CD4-positive, alpha-beta T cell treated with Interleukin-15 for 1 hour (primary cell): ENCODE results near the gene ASIP.
"Not testable (repeated sequence)": the region's sequence is repeated elsewhere in the genome, so short reads cannot be mapped to it uniquely, and the experiment has no call there.

Experiments used
- DNase-seq: peaks from one replicate; pipeline ENCODE4 v3.0.0-alpha.2; 2020

The ASIP gene

GRCh38 chr20:34290471-34290870 lies 49.2 kb downstream of the ASIP start:
- DNase-seq = no peak

GRCh38 chr20:34292496-34292895 lies 51.3 kb downstream of the ASIP start:
- no peak for DNase-seq

GRCh38 chr20:34293119-34293518 lies 51.9 kb downstream of the ASIP start:
- no peak for DNase-seq

GRCh38 chr20:34293589-34293988 lies 52.4 kb downstream of the ASIP start:
- DNase-seq = no peak

DNA sequence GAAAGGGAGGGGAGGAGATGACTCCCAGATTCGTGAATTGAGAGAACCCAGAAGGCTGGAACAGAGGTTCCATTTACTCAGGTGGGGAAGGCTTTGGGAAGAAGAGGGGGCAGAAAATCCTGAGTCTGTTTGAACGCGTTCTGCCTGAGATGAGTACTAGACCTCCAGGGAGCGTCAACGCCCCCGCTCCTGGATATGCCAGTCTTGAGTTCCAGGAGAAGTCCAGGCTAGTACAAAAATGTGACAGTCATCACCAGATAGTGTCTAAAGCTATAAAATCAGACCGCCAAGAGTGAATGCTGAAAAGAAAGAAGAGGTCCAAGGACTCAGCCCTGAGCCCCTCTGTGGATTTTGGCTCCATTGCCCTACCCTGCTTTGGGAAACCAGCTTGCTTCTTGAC lies 53.3 kb downstream of the ASIP start:
- DNase-seq = no peak

DNA sequence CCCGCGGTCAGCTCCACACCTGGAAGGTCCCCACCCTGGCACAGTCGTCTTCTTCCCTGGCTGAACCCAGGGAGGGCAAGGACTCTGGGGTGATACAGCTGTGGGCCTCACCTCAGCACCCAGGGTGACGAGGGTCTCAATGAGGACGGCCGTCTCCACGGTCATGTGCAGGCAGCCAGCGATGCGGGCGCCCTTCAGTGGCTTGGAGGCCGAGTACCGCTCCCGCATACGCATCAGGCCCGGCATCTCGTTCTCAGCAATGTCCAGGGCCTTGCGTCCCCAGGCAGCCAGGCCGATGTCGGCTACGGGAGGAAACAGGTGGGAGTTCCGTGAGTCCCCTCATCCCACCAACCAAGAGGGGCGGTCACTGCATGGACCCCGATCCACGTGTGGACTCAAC lies 54.1 kb downstream of the ASIP start:
- no peak for DNase-seq

DNA sequence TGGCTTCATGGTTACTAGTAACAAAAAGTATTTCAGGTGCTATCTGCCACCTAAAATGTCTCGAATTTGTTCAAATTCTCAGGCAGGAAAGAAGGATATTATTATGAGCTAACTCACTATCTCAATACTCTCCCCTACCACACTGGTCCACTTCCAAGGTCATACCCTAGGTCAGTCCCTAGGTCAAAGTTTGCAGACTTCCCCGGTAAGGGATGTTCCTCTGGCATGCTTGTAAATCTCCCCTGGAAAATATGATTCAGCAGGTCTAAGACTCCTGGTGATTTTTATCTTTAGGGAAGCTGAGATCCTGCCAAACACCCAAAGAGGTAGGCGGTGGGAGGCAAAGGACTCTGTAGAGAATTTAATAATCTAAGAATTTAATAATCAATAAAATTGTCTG lies 55.2 kb downstream of the ASIP start:
- no peak for DNase-seq

- not testable (repeated sequence) for DNase-seq
These were observed 57.1 kb downstream of the ASIP start for GRCh38 chr20:34298294-34298784.

GRCh38 chr20:34299556-34300255 lies 58.5 kb downstream of the ASIP start:
- DNase-seq = no peak

GRCh38 chr20:34300256-34300806 lies 59.1 kb downstream of the ASIP start:
- DNase-seq = no peak

DNA sequence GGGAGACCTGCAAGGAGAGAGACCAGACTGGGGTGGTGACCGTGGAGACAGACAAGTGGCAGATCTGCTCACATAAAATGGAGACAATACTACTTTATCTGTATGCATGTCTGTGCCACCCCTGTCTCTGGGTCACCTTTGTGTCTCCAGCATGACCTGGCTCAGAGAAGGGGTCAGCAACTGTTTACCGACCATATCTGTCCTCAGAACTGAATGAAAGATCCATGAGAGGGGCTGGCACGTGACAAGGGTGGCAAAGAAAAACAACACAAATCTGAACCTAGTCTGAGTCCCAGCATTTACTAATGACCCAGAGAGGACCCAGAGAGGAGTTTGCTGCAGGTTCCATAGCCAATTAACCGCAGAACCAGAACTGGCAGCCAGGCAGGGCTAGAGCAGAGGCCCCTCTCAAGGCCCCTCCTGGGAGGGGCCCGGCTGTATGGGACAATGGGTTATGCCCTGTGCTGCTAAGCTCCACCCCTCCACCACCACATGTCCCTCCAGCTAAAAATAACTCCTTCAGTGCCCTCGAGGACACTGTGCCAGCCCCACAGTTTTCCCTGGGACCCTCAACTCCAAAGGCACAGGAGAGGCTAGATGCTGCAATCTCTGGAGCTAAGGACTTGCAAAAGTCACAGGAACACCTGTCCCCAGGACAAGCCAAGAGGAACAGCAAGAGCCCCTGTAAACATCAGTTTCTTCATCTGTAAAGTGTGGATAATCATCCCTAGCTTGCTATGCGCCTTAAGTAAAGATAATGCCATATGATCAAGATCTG lies 59.8 kb downstream of the ASIP start:
- no peak for DNase-seq

DNA sequence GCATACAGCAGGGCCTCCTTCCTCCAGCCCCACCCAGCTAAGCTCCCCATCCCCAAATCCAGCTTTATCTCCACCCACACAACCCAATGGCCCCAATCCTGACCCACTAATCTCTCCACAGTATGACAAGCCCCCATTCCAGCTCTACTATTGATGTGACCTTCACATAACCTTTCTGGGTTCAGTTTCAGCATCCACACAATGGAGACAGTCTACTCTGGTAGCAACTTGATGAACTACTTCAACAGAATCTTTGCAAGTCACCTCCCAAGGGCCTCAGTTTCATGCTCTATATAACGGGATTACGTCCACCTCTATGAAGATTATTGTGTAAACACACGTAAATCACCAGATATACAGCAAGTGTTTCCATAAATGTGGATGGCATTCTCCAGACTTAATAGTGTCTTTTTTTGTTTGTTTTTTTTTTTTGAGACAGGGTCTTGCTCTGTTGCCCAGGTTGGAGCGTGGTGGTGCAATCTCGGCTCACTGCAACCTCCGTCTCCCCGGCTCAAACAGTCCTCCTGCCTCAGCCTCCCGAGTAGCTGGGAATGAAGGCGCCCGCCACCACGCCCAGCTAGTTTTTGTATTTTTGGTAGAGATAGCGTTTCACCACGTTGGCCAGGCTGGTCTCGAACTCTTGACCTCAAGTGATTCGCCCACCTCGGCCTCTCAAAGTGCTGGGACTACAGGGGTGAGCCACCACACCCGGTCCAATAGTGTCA lies 60.5 kb downstream of the ASIP start:
- DNase-seq = no peak

DNA sequence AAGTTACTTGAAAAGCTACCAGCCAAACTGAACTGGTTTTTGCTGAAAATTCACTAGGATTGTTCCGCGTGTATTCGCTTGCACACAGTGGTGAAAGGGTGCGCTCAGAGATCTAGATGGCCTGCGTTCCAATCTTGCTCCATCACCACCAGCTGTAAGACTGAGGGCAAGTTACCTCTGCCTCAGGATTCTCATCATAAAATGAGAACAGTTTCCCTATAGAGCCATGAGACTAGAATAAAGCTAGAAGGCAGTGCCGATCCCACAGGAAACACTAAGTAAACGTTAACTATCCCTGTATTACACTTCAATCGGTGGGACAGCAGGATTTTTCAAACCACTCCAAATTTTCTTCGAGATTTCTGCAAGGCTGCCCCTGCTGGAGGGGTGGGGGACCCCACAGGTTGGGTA lies 61.1 kb downstream of the ASIP start:
- no peak for DNase-seq

DNA sequence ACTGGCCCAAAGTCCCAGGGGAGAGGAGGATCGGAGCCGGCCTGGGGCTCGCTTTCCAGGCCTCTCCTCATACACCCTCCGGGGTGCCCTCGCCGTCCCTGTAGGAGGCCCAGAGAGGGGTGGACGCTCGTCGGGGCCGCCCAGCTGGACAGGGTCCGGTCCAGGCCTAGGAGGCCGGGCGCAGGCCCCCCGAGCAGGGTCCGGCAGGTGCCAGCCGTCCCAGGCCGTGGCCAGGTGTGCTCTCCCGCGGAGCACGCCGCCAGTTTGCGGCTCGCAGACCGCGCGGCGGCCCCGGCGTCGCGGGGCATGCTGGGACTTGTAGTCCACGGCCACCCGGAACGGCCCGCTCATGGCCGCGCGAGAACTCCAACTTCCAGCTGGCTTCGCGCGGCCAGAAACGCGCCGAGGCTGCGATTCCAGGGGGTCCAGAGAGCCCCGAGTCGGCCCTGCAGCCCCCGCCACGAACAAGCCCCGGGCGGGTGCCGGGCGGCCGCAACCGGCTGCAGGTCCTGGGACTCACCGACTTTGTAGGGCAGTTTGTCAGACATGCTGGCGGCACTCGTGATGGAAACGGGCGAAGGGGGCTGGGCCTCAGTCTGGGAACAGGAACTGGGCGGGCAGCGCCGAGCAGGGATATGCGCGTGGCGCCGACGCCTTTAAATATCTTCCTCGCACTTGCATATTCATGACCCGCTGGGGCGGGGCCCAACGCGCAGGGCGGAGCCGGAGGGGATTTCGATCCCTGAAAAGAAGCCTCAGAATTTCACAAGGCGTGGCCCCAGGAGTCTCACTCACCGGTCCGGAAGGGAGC lies 61.7 kb downstream of the ASIP start, which contains the start of gene AHCY:
Gene AHCY, minus strand, starts transcription at position 633 of the 811 bp plus-strand sequence. Its CDS starts 85 bp downstream, at position 548.
- peak; percentile 90 for DNase-seq

DNA sequence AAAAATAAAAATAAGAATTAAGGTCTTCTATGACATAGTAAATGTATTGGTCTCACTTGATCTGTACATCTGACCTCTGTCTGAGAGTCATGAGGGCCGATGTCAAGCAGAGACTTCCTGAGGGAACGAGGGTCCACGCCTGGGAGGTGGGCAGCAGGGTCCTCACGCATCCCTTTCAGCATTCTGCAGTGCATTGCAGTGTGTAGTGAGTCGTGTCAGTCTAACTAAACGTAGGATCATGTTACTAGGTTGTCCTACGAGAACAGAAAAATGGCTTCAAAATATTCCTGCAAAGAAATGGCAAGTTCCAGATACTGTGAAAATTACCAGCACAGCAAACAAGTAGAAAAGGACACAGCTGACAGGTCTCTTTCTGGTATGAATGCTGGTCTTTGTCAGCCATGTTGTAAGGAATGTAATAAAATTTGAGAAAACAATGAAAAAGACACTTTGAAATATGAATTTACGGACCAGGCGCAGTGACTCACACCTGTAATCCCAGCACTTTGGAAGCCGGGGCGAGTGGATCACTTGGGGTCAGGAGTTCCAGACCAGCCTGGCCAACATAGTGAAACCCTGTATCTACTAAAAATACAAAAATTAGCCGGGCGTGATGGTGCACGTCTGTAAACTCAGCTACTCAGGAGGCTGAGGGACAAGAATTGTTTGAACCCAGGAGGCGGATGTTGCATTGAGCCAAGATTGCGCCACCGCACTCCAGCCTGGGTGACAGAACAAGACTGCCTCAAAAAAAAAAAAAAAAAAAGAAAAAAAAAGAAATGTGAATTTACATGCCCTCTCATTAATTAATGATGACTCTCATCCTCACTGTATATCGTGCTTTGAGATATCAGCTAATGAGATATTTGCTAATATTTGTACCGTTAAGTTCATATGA lies 64.4 kb downstream of the ASIP start:
- no peak for DNase-seq

- DNase-seq = no peak
These were observed 68.5 kb downstream of the ASIP start for GRCh38 chr20:34309691-34310090.

- DNase-seq = no peak
These were observed 69.4 kb downstream of the ASIP start for GRCh38 chr20:34310481-34311117.

GRCh38 chr20:34311118-34312023 lies 70.1 kb downstream of the ASIP start:
- no peak for DNase-seq

DNA sequence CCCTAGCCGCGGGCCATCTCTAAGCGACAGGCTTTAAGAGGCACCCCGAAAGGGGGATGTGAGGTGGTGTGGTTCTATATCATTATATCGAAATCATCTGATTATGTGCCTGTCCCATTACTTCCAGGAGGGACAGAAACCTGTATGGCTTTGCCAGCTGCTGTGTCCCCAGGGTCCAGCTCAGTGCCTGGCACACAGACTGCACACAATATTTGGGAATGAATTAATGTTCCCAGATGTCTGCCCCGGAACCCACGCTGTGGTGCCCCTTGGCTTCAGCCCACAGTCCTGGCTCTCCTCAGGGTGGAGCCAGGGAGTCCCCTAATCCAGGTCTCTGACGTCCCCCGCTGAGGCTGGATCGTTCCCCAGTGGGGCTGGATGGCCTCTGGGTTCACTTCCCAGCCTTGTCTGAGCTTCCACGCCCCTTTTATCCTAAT lies 70.8 kb downstream of the ASIP start:
- no peak for DNase-seq
